Bronchial epithelial cell (primary cell): ENCODE results near the gene RABL6. TPM values are rescaled to one million over a fixed set of nuclear protein-coding genes. Genes with fewer than 3 reads are reported as not detected.
"Not testable (repeated sequence)": the region's sequence is repeated elsewhere in the genome, so short reads cannot be mapped to it uniquely, and the experiment has no call there.

Experiments
- DNase-seq: peaks from one replicate; pipeline ENCODE4 v3.0.0-alpha.2; 2010; ENCODE audit warnings: low read depth
- FAIRE-seq: peaks from 2 replicates; lab custom pipeline; 2011; peaks lifted over from hg19 to GRCh38; lab: Jason Lieb, UNC
- H3K27me3 ChIP-seq: 2 replicates; pipeline ENCODE4 v1.5.1; 2011; ENCODE audit warnings: low read length; ENCODE audit not compliant: control insufficient read depth, insufficient read depth
- H3K36me3 ChIP-seq: 2 replicates; pipeline ENCODE4 v1.5.1; 2011; ENCODE audit warnings: low read length; ENCODE audit not compliant: control insufficient read depth, insufficient read depth
- H3K4me3 ChIP-seq: 2 replicates; pipeline ENCODE4 v1.5.1; 2011; ENCODE audit warnings: mild to moderate bottlenecking, low read depth, low read length, control low read depth
- total RNA-seq: library from RNA; depleted of rRNA; stranded (reverse); fragments of >200 nt; gene quantifications from 2 replicates; pipeline ENCODE4 v1.2.1, GENCODE V29; 2014
- TF ChIP-seq, protein P1 (sequence below): IDR thresholded peaks from 2 replicates; pipeline ENCODE4 v1.5.1; 2011; ENCODE audit warnings: mild to moderate bottlenecking, moderate library complexity, low read length, control low read depth, inconsistent platforms; ENCODE audit not compliant: insufficient read depth, severe bottlenecking

RABL6 gene
- total RNA-seq, 1 donor from 2014 or later = 79.5 TPM

DNA sequence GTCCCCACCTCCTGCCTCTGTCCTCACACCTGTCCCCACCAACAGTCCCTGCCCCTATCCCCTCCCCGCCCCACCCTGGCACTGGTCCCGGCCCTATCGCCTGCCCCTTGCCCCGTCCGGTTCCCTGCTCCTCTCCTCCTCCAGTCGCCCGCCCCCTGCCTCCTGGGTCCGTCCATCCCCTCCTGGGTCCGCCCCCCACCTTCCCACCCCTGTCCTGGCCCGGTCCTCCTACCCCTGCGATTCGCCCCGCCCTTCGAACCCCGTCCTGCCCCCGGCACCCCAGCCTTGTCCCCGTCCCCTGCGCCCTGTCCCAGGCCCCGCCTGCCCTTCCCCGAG is 58.0 kb downstream of the RABL6 start:
- DNase-seq = no peak

DNA sequence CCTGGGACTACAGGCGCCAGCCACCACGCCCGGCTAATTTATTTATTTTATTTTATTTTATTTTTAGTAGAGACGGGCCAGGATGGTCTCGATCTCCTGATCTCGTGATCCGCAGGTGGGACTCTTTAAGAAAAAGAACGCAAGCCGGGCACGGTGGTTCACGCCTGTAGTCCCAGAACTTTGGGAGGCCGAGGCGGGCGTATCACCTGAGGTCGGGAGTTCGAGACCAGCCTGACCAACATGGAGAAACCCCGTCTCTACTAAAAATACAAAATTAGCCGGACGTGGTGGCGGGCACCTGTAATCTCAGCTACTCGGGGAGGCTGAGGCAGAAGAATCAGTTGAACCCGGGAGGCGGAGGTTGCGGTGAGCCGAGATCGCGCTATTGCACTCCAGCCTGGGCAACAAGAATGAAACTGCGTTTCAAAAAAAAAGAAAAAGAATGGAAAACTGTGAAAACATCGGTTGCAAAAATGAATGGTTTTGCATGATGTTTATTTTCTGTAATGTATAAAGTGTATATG is 59.2 kb downstream of the RABL6 start:
- FAIRE-seq, DNase-seq, H3K36me3 ChIP-seq, H3K27me3 ChIP-seq: not testable (repeated sequence)
- H3K4me3 ChIP-seq = peak overlapping the region; percentile 92

More for the DNA sequence above, 58.0 kb downstream of the RABL6 start:
- peaks cover 14% of the 10 kb centered on the region for H3K36me3 ChIP-seq
- FAIRE-seq = no peak
- TF ChIP-seq, protein P1, sequence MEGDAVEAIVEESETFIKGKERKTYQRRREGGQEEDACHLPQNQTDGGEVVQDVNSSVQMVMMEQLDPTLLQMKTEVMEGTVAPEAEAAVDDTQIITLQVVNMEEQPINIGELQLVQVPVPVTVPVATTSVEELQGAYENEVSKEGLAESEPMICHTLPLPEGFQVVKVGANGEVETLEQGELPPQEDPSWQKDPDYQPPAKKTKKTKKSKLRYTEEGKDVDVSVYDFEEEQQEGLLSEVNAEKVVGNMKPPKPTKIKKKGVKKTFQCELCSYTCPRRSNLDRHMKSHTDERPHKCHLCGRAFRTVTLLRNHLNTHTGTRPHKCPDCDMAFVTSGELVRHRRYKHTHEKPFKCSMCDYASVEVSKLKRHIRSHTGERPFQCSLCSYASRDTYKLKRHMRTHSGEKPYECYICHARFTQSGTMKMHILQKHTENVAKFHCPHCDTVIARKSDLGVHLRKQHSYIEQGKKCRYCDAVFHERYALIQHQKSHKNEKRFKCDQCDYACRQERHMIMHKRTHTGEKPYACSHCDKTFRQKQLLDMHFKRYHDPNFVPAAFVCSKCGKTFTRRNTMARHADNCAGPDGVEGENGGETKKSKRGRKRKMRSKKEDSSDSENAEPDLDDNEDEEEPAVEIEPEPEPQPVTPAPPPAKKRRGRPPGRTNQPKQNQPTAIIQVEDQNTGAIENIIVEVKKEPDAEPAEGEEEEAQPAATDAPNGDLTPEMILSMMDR = no peak
- no peaks in the 10 kb centered on the region for H3K27me3 ChIP-seq
- peak overlapping the region; percentile 92 for H3K4me3 ChIP-seq

DNA sequence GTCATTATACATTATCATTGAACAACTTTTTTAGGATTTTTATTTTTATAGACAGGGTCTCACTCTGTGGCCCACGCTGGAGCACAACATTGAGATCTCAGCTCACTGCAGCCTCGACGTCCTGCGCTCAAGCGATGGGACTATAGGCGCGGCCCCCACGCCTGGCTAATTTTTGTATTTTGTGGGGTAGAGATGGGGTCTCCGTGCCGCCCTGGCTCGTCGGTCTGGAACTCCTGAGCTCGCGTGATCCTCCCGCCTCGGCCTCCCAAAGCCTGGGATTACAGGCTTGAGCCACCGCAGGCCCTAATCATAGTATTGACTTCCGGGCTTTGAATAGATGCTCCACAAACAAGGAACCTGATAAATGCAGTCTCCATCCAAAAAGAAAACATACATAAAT is 59.7 kb downstream of the RABL6 start:
- H3K36me3 ChIP-seq = peaks cover 5% of the 10 kb centered on the region
- no peak overlapping the region for H3K4me3 ChIP-seq
- TF ChIP-seq, protein P1 = no peak
- FAIRE-seq (no peak), DNase-seq (no peak)
- H3K27me3 ChIP-seq = no peaks in the 10 kb centered on the region

DNA sequence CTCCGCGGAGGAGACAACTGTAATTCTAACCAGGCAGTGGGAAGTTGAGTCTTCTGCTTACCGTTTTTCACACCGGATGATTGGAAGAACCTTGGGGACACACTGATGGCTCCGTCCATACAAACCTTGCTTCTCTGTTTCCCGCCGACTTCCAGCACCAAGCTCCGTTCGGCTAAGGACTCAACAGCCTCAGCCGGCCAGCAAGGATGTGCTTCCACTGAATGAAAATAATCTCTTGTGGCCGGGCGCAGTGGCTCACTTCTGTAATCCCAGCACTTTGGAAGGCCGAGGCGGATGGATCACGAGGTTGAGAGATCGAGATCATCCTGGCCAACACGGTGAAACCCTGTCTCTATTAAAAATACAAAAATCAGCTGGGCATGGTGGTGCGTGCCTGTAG is 60.2 kb downstream of the RABL6 start:
- FAIRE-seq (no peak), DNase-seq (no peak)

DNA sequence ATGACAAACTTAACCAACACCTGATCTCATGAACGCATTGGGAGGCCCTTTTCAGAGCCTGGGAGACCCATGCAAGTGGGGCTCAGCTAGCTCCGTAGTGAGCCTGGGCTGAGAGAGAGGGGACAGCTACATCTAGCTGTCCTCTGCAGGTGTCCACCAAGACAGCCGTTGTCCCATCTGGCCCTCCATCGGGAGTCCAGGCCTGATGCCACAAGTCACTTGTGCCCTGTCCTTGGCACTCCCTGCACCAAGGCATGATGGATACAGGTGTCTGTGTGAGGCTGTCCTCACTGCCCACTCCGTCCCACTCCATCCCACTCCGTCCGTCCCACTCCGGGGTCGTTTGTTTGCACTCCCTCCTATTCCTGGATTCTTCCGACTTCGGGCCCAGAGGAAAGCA is 60.9 kb downstream of the RABL6 start:
- Histone ChIP-seq H3K36me3 (peaks cover 4% of the 10 kb centered on the region), H3K27me3 (no peaks in the 10 kb centered on the region)
- no peak for DNase-seq

More for the DNA sequence above, 60.2 kb downstream of the RABL6 start:
- H3K36me3 ChIP-seq = peaks cover 4% of the 10 kb centered on the region
- TF ChIP-seq, protein P1 = no peak
- no peak overlapping the region for H3K4me3 ChIP-seq
- H3K27me3 ChIP-seq = no peaks in the 10 kb centered on the region

DNA sequence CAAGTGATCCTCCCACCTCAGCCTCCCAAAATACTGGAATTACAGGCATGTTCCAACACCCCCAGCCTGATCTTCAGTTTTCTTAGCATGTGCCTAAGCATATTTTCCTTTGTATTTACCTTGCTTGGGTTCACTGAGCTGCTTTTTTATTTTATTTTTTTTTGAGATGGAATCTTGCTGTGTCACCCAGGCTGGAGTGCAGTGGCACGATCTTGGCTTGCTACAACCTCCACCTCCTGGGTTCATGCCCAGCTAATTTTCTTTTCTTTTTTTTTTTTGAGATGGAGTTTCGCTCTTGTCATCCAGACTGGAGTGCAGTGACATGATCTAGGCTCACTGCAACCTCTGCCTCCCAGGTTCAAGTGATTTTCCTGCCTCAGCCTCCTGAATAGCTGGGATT is 61.9 kb downstream of the RABL6 start:
- H3K36me3 ChIP-seq, FAIRE-seq, DNase-seq, H3K27me3 ChIP-seq, H3K4me3 ChIP-seq: not testable (repeated sequence)

More for the DNA sequence above, 60.9 kb downstream of the RABL6 start:
- FAIRE-seq = no peak
- TF ChIP-seq, protein P1 = no peak
- H3K4me3 ChIP-seq = no peak overlapping the region

DNA sequence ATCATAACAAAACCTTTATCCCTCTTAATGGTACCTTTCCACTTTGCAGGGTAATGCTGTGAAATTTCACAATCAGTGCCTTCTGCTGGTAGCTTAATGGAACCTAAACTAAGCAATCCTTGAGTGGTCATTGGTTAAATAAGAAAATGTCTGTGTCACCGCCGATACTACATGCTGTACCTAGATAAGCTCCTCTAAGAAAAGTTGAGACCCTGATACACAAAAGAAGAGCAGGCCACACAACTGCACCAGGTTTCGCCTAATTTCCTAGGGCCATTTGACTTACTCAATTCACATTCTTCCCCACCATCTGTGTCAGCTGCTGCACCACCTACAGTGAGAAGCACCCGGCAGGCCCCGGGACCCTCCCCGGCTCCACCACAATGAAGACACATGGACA is 67.4 kb downstream of the RABL6 start:
- no peak for DNase-seq
- no peak overlapping the region for H3K4me3 ChIP-seq
- TF ChIP-seq, protein P1 = no peak
- FAIRE-seq = no peak
- H3K27me3 ChIP-seq = no peaks in the 10 kb centered on the region
- no peaks in the 10 kb centered on the region for H3K36me3 ChIP-seq
